HepG2 (cell line): ENCODE results near the gene PLA2R1. TPM values are rescaled to one million over a fixed set of nuclear protein-coding genes. Genes with fewer than 3 reads are reported as not detected.

Experiments
- ATF1 ChIP-seq: IDR thresholded peaks from 2 replicates; pipeline ENCODE4 v1.6.1; 2016; ENCODE audit warnings: mild to moderate bottlenecking, control low read depth
- CREB1 ChIP-seq, 2 experiments: fragments of 450-650 bp in 1 of 2; IDR thresholded peaks; 2 replicates each; pipeline ENCODE4 v1.6.1; 2016 to 2017; ENCODE audit warnings: control low read depth in 1 of 2, mild to moderate bottlenecking in 1 of 2, missing compliant biosample characterization in 1 of 2, missing genetic modification characterization in 1 of 2
- HNRNPUL1 ChIP-seq: fragments of 200-400 bp; formaldehyde crosslinking; IDR thresholded peaks from 2 replicates; pipeline ENCODE4 v1.6.1; 2017; ENCODE audit warnings: low read depth, mild to moderate bottlenecking, low read length, moderate library complexity
- NFATC3 ChIP-seq: sonication (generic); formaldehyde crosslinking; IDR thresholded peaks from 2 replicates; pipeline ENCODE4 v1.5.1; 2020; ENCODE audit warnings: mild to moderate bottlenecking, missing genetic modification reagents
- PLRG1 ChIP-seq: fragments of 450-650 bp; conservative IDR thresholded peaks from 2 replicates; pipeline ENCODE4 v1.6.1; 2016
- RBM39 ChIP-seq: fragments of 200-400 bp; formaldehyde crosslinking; IDR thresholded peaks from one replicate; pipeline ENCODE4 v1.6.1; 2018; ENCODE audit warnings: antibody characterized with exemption, mild to moderate bottlenecking, low read depth, low read length; ENCODE audit not compliant: poor library complexity, severe bottlenecking
- SIX4 ChIP-seq: sonication (generic); formaldehyde crosslinking; IDR thresholded peaks from 2 replicates; pipeline ENCODE4 v1.4.0; 2020; ENCODE audit warnings: missing genetic modification reagents
- TCF7L2 ChIP-seq: IDR thresholded peaks from 2 replicates; pipeline ENCODE4 v1.6.1; 2011; ENCODE audit warnings: mild to moderate bottlenecking, low read depth, low read length, moderate library complexity
- ZBTB21 ChIP-seq: sonication (generic); formaldehyde crosslinking; IDR thresholded peaks from 2 replicates; pipeline ENCODE4 v1.4.0; 2020; ENCODE audit warnings: missing genetic modification reagents
- ZFYVE20 ChIP-seq: sonication (generic); formaldehyde crosslinking; IDR thresholded peaks from 2 replicates; pipeline ENCODE4 v1.8.0; 2023; ENCODE audit warnings: low read depth, mild to moderate bottlenecking, moderate library complexity, missing genetic modification reagents, borderline replicate concordance
- ZMYM3 ChIP-seq: sonication (generic); formaldehyde crosslinking; IDR thresholded peaks from 2 replicates; pipeline ENCODE4 v1.5.1; 2020; ENCODE audit warnings: mild to moderate bottlenecking, missing genetic modification reagents
- ZNF124 ChIP-seq: sonication (generic); formaldehyde crosslinking; IDR thresholded peaks from 2 replicates; pipeline ENCODE4 v1.4.0; 2020; ENCODE audit warnings: missing genetic modification reagents
- ZNF251 ChIP-seq: sonication (generic); formaldehyde crosslinking; IDR thresholded peaks from 2 replicates; pipeline ENCODE4 v1.9.0; 2021; ENCODE audit warnings: mild to moderate bottlenecking, missing genetic modification reagents
- ZNF550 ChIP-seq: sonication (generic); formaldehyde crosslinking; IDR thresholded peaks from 2 replicates; pipeline ENCODE4 v1.4.0; 2020; ENCODE audit warnings: mild to moderate bottlenecking, missing genetic modification reagents, borderline replicate concordance
- ZNF552 ChIP-seq: sonication (generic); formaldehyde crosslinking; IDR thresholded peaks from 2 replicates; pipeline ENCODE4 v1.9.0; 2022; ENCODE audit warnings: missing genetic modification reagents, mild to moderate bottlenecking, borderline replicate concordance
- ZNF629 ChIP-seq: sonication (generic); formaldehyde crosslinking; conservative IDR thresholded peaks from 2 replicates; pipeline ENCODE4 v1.5.0; 2020; ENCODE audit warnings: missing genetic modification reagents
- ZNF746 ChIP-seq: sonication (generic); formaldehyde crosslinking; IDR thresholded peaks from 2 replicates; pipeline ENCODE4 v1.8.0; 2022; ENCODE audit warnings: mild to moderate bottlenecking, missing genetic modification reagents
- ZNF775 ChIP-seq: sonication (generic); formaldehyde crosslinking; IDR thresholded peaks from 2 replicates; pipeline ENCODE4 v1.4.0; 2020; ENCODE audit warnings: missing genetic modification reagents, mild to moderate bottlenecking, moderate library complexity, borderline replicate concordance
- ZNF777 ChIP-seq: sonication (generic); formaldehyde crosslinking; IDR thresholded peaks from 2 replicates; pipeline ENCODE4 v1.4.0; 2020; ENCODE audit warnings: missing genetic modification reagents
- polyA plus RNA-seq, 8 experiments: library from polyadenylated mRNA; depleted of rRNA in 3 of 8; stranded (reverse) in 7 of 8; unstranded in 1 of 8; fragments of >200 nt; fragmentation: Illumina TruSeq in 4 of 8; extraction: Trizol in 4 of 8; gene quantifications; 2 replicates each; pipeline versions ENCODE4 v1.2.1 to v1.2.3, GENCODE V29; 2011 to 2016; ENCODE audit warnings: low read depth in 4 of 8, missing spikeins in 1 of 8, mixed read lengths in 1 of 8; ENCODE audit not compliant: insufficient read depth in 1 of 8
- total RNA-seq, 5 experiments: library from RNA; depleted of rRNA; stranded (reverse); fragments of >200 nt; fragmentation: Illumina TruSeq; extraction: Trizol; gene quantifications; 2 replicates each; pipeline ENCODE4 v1.2.3, GENCODE V29; 2016; ENCODE audit warnings: low read depth in 1 of 5
- TF ChIP-seq, protein P1 (sequence below): sonication (generic); formaldehyde crosslinking; conservative IDR thresholded peaks from 2 replicates; pipeline ENCODE4 v1.4.0; 2020; ENCODE audit warnings: missing genetic modification reagents
- TF ChIP-seq, protein P2 (sequence below): sonication (generic); formaldehyde crosslinking; IDR thresholded peaks from 2 replicates; pipeline ENCODE4 v1.4.0; 2020; ENCODE audit warnings: missing genetic modification reagents
- TF ChIP-seq, protein P3 (sequence below), 2 experiments: sonication (generic) in 1 of 2; formaldehyde crosslinking in 1 of 2; IDR thresholded peaks; 2 replicates each; pipeline versions ENCODE4 v1.6.1 to v1.9.0; 2014 to 2022; ENCODE audit warnings: antibody characterized with exemption in 1 of 2, borderline replicate concordance in 1 of 2, inconsistent platforms in 1 of 2, low read depth in 1 of 2, missing genetic modification reagents in 1 of 2

PLA2R1 gene
- total and polyA plus RNA-seq, 2 of the 13 experiments (the other 11 are each of a cell fraction or from before 2014, with no cell fraction given) = not detected

DNA sequence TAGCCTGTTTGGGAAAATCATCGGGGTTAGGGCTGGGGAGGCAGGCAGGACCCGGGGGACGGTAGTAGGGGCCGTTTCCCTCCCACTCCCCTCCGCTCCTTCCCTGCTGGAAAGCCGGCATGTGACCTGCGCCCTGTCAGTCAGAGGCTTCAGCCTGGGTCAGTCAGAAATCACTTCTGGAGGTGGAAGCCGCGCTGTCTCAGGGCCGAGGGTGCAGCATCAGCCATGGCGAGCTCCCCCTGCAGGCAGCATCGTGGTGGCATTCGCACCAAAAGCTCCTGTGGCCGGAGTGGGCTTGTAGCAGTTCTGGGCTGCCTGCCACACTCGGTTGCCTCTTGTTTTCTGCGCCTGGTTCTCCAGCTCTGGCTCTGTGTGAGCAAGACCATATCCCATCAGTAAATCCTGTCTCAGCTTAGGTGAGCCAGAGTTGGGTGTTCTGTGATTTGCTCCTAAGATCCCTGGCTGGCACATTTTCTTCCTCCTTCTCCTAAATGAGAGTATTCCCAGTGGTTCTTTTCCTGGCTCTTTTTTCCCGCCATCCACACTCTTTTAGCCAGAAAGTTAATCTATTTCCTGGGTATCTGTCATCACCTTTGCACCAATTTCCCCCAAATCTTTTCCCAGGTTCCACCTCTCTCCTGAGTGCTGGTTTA is 140.5 kb downstream of the PLA2R1 start (continued):
- TF ChIP-seq RBM39 = no peak
- TF ChIP-seq NFATC3 = no peak
- TF ChIP-seq ZBTB21 (CRISPR knock-in tag) = no peak
- no peak for TF ChIP-seq PLRG1
- TF ChIP-seq, protein P1, sequence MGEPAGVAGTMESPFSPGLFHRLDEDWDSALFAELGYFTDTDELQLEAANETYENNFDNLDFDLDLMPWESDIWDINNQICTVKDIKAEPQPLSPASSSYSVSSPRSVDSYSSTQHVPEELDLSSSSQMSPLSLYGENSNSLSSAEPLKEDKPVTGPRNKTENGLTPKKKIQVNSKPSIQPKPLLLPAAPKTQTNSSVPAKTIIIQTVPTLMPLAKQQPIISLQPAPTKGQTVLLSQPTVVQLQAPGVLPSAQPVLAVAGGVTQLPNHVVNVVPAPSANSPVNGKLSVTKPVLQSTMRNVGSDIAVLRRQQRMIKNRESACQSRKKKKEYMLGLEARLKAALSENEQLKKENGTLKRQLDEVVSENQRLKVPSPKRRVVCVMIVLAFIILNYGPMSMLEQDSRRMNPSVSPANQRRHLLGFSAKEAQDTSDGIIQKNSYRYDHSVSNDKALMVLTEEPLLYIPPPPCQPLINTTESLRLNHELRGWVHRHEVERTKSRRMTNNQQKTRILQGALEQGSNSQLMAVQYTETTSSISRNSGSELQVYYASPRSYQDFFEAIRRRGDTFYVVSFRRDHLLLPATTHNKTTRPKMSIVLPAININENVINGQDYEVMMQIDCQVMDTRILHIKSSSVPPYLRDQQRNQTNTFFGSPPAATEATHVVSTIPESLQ (CRISPR knock-in tag) = no peak
- TF ChIP-seq TCF7L2 = no peak
- TF ChIP-seq ZNF251 (CRISPR knock-in tag) = no peak
- no peak for TF ChIP-seq ZNF746 (CRISPR knock-in tag)
- TF ChIP-seq SIX4 (CRISPR knock-in tag) = no peak
- TF ChIP-seq ZMYM3 (CRISPR knock-in tag) = no peak
- no peak for TF ChIP-seq ZNF550 (CRISPR knock-in tag)
- no peak for TF ChIP-seq CREB1 (IDR thresholded peaks at IDR 0.05)
- no peak for TF ChIP-seq CREB1 (CRISPR knock-in tag; IDR thresholded peaks at IDR 0.05)
- TF ChIP-seq ZNF629 = no peak
- no peak for TF ChIP-seq ZNF777 (CRISPR knock-in tag)
- no peak for TF ChIP-seq ZFYVE20 (CRISPR knock-in tag)
- no peak for TF ChIP-seq HNRNPUL1
- no peak for TF ChIP-seq ZNF552 (CRISPR knock-in tag)
- TF ChIP-seq, protein P2, sequence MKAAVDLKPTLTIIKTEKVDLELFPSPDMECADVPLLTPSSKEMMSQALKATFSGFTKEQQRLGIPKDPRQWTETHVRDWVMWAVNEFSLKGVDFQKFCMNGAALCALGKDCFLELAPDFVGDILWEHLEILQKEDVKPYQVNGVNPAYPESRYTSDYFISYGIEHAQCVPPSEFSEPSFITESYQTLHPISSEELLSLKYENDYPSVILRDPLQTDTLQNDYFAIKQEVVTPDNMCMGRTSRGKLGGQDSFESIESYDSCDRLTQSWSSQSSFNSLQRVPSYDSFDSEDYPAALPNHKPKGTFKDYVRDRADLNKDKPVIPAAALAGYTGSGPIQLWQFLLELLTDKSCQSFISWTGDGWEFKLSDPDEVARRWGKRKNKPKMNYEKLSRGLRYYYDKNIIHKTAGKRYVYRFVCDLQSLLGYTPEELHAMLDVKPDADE (CRISPR knock-in tag) = no peak
- no peak for TF ChIP-seq ZNF124 (CRISPR knock-in tag)
- no peak for TF ChIP-seq ZNF775
- no peak for TF ChIP-seq ATF1 (CRISPR knock-in tag)
- TF ChIP-seq, protein P3, sequence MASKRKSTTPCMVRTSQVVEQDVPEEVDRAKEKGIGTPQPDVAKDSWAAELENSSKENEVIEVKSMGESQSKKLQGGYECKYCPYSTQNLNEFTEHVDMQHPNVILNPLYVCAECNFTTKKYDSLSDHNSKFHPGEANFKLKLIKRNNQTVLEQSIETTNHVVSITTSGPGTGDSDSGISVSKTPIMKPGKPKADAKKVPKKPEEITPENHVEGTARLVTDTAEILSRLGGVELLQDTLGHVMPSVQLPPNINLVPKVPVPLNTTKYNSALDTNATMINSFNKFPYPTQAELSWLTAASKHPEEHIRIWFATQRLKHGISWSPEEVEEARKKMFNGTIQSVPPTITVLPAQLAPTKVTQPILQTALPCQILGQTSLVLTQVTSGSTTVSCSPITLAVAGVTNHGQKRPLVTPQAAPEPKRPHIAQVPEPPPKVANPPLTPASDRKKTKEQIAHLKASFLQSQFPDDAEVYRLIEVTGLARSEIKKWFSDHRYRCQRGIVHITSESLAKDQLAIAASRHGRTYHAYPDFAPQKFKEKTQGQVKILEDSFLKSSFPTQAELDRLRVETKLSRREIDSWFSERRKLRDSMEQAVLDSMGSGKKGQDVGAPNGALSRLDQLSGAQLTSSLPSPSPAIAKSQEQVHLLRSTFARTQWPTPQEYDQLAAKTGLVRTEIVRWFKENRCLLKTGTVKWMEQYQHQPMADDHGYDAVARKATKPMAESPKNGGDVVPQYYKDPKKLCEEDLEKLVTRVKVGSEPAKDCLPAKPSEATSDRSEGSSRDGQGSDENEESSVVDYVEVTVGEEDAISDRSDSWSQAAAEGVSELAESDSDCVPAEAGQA (IDR thresholded peaks at IDR 0.05; ENCODE audit: low read depth) = no peak
- TF ChIP-seq, protein P3 (CRISPR knock-in tag; IDR thresholded peaks at IDR 0.05; ENCODE audit: borderline replicate concordance) = no peak
